ENCODE data around the gene AGAP1.

Gene AGAP1

GRCh38 chr2:235765181-235765820, 271.5 kb downstream of the AGAP1 start:
- DNase-seq (ENCODE audit: insufficient read length, low spot score) (no peak), FAIRE-seq (no peak)
- TF ChIP-seq POLR2A (IDR thresholded peaks at IDR 0.05; ENCODE audit: low read depth, low read length) (no peak), TAF1 (IDR thresholded peaks at IDR 0.05; ENCODE audit: low read depth, low read length) (no peak)

DNA sequence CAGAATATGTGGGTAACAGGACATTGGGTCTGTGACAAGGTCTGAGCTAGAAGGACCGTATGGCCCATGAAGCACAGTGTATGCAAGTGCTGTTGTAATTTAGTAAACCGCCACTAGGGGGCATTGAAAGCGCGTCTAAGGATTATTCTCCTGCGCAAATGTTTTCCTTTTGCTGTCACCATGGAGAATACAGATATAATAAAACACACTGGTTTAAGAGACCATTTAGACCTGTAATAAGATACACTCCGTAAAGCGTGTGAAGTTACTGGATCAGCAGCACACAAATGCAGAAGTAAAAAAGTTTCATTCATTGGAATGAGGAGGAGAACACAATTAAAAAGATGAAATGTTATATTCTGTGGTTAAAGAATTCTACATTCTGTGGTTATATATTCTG, 272.4 kb downstream of the AGAP1 start:
- TF ChIP-seq POLR2AphosphoS5 (IDR thresholded peaks at IDR 0.05; ENCODE audit: low read depth, low read length) (no peak), POLR2A (IDR thresholded peaks at IDR 0.05; ENCODE audit: low read depth, low read length) (no peak)
- DNase-seq (ENCODE audit: insufficient read length, low spot score) (peak; percentile 60), FAIRE-seq (peak; percentile 69)

DNA sequence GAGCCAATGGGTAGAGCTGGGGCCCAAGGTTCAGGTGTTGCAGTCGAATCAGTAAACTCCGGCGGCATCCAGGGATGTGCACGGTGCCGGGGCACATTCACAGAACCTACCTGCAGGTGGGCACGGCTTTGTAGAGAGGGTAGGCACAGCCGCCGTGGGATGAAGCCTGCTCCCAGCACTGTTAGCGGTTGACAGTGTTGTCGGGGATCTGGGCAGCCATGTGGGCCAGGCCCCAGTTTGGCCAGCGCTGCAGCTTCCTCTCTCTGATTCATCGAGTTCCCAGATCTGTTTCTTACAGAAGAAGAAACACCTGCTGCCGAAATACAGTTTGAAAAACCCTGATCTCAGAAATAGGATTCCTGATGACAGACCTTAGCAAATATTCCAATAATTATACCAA, 274.8 kb downstream of the AGAP1 start:
- DNase-seq (ENCODE audit: insufficient read length, low spot score) = no peak
- TF ChIP-seq POU2F2 (IDR thresholded peaks at IDR 0.05; ENCODE audit: low read depth, low read length) (no peak), TAF1 (IDR thresholded peaks at IDR 0.05; ENCODE audit: low read depth, low read length) (no peak), SPI1 (IDR thresholded peaks at IDR 0.05; ENCODE audit: low read depth, low read length) (no peak), POLR2AphosphoS5 (IDR thresholded peaks at IDR 0.05; ENCODE audit: low read depth, low read length) (no peak), POLR2A (IDR thresholded peaks at IDR 0.05; ENCODE audit: low read depth, low read length) (no peak), PAX5 (IDR thresholded peaks at IDR 0.05; ENCODE audit: insufficient read depth, low read length, severe bottlenecking) (no peak)
- FAIRE-seq = no peak

GRCh38 chr2:235769046-235769445, 275.2 kb downstream of the AGAP1 start:
- FAIRE-seq (no peak), DNase-seq (ENCODE audit: insufficient read length, low spot score) (no peak)
- TF ChIP-seq PAX5 (IDR thresholded peaks at IDR 0.05; ENCODE audit: insufficient read depth, low read length, severe bottlenecking) = no peak
- TF ChIP-seq POU2F2 (IDR thresholded peaks at IDR 0.05; ENCODE audit: low read depth, low read length) = no peak
- no peak for TF ChIP-seq TAF1 (IDR thresholded peaks at IDR 0.05; ENCODE audit: low read depth, low read length)
- TF ChIP-seq SPI1 (IDR thresholded peaks at IDR 0.05; ENCODE audit: low read depth, low read length) = no peak
- TF ChIP-seq POLR2A (IDR thresholded peaks at IDR 0.05; ENCODE audit: low read depth, low read length) = no peak
- TF ChIP-seq POLR2AphosphoS5 (IDR thresholded peaks at IDR 0.05; ENCODE audit: low read depth, low read length) = no peak

- FAIRE-seq = no peak
- no peak for TF ChIP-seq POU2F2 (IDR thresholded peaks at IDR 0.05; ENCODE audit: low read depth, low read length)
- TF ChIP-seq PAX5 (IDR thresholded peaks at IDR 0.05; ENCODE audit: insufficient read depth, low read length, severe bottlenecking) = no peak
- no peak for TF ChIP-seq TAF1 (IDR thresholded peaks at IDR 0.05; ENCODE audit: low read depth, low read length)
- no peak for TF ChIP-seq SPI1 (IDR thresholded peaks at IDR 0.05; ENCODE audit: low read depth, low read length)
- TF ChIP-seq POLR2A (IDR thresholded peaks at IDR 0.05; ENCODE audit: low read depth, low read length) = no peak
- no peak for TF ChIP-seq POLR2AphosphoS5 (IDR thresholded peaks at IDR 0.05; ENCODE audit: low read depth, low read length)
- DNase-seq (ENCODE audit: insufficient read length, low spot score) = no peak
These were observed 277.3 kb downstream of the AGAP1 start for GRCh38 chr2:235770909-235771820.

DNA sequence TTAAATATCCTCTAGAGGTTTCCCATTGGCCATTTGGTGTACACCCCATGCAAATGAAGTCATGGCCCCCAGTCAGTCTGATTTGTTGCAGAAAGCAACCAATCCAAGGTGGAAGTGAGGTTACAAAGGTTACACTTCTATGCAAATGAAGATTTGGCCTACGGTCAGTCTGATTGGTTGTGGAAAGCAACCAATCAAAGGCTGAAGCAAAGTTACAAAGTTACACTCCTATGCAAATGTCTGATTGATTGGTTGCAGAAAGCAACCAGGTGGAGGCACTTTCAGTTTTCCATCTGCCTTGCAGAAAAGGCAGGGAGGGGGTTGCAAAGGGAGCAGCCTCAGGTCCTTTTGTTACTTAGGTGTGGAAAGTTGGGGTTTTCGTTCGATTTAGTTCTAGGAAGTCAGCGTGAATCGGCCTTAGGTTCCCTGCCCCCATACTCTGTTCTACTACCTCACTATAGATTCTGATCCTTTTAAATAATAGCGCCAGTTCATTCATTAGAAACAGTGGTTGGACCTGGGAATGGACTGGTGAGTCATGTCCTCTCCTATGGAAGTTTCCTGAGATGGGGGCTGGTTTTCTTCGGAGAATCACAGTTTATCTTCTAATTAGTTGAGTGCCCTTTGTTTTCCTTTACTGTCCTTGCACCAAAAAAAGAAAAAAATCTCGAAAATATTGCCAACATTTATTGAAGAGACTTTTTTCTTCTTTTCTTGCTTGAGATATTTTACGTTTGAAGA, 279.5 kb downstream of the AGAP1 start:
- FAIRE-seq (no peak), DNase-seq (ENCODE audit: insufficient read length, low spot score) (no peak)
- TF ChIP-seq TAF1 (IDR thresholded peaks at IDR 0.05; ENCODE audit: low read depth, low read length) (no peak), POLR2AphosphoS5 (IDR thresholded peaks at IDR 0.05; ENCODE audit: low read depth, low read length) (no peak), POLR2A (IDR thresholded peaks at IDR 0.05; ENCODE audit: low read depth, low read length) (no peak), POU2F2 (IDR thresholded peaks at IDR 0.05; ENCODE audit: low read depth, low read length) (no peak), SPI1 (IDR thresholded peaks at IDR 0.05; ENCODE audit: low read depth, low read length) (no peak), PAX5 (IDR thresholded peaks at IDR 0.05; ENCODE audit: insufficient read depth, low read length, severe bottlenecking) (no peak)

GRCh38 chr2:235774153-235774870, 280.5 kb downstream of the AGAP1 start:
- FAIRE-seq (no peak), DNase-seq (ENCODE audit: insufficient read length, low spot score) (no peak)
- TF ChIP-seq POLR2A (IDR thresholded peaks at IDR 0.05; ENCODE audit: low read depth, low read length) (no peak), POU2F2 (IDR thresholded peaks at IDR 0.05; ENCODE audit: low read depth, low read length) (no peak), PAX5 (IDR thresholded peaks at IDR 0.05; ENCODE audit: insufficient read depth, low read length, severe bottlenecking) (no peak)

- FAIRE-seq = no peak
- no peak for DNase-seq (ENCODE audit: insufficient read length, low spot score)
- no peak for TF ChIP-seq POLR2A (IDR thresholded peaks at IDR 0.05; ENCODE audit: low read depth, low read length)
- no peak for TF ChIP-seq POLR2AphosphoS5 (IDR thresholded peaks at IDR 0.05; ENCODE audit: low read depth, low read length)
- TF ChIP-seq POU2F2 (IDR thresholded peaks at IDR 0.05; ENCODE audit: low read depth, low read length) = no peak
- TF ChIP-seq TAF1 (IDR thresholded peaks at IDR 0.05; ENCODE audit: low read depth, low read length) = no peak
- TF ChIP-seq PAX5 (IDR thresholded peaks at IDR 0.05; ENCODE audit: insufficient read depth, low read length, severe bottlenecking) = no peak
- no peak for TF ChIP-seq SPI1 (IDR thresholded peaks at IDR 0.05; ENCODE audit: low read depth, low read length)
These were observed 282.7 kb downstream of the AGAP1 start for GRCh38 chr2:235776531-235776930.

DNA sequence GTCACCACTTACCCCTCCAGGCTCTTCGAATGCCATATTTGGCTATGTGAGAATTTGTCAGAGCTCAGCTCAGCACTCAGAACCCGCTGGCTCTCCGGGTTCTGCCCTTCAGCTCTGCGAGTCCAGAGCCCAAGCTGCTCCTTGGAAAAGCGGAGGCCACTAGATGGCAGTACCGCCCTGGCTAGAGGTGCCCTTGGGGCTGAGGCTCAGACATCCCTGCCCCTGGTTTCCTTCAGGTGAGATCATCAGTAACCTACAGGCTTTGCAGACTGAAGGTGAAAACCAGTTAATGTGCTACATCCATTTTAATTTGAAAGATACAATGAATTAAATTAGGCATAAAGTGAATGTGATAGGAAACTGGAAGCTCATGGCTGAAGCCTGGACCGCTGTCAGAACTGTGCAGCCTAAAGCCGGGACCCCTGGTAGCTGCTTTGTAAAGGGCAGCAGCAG, 285.6 kb downstream of the AGAP1 start:
- FAIRE-seq = peak; percentile 91
- peak; percentile 44 for DNase-seq (ENCODE audit: insufficient read length, low spot score)
- TF ChIP-seq PAX5 (IDR thresholded peaks at IDR 0.05; ENCODE audit: insufficient read depth, low read length, severe bottlenecking) (no peak), POLR2A (IDR thresholded peaks at IDR 0.05; ENCODE audit: low read depth, low read length) (no peak), TAF1 (IDR thresholded peaks at IDR 0.05; ENCODE audit: low read depth, low read length) (no peak), POU2F2 (IDR thresholded peaks at IDR 0.05; ENCODE audit: low read depth, low read length) (no peak), SPI1 (IDR thresholded peaks at IDR 0.05; ENCODE audit: low read depth, low read length) (no peak), POLR2AphosphoS5 (IDR thresholded peaks at IDR 0.05; ENCODE audit: low read depth, low read length) (no peak)
